NT2/D1 (cell line): Measurements from ENCODE around the gene FOXP1.

ENCODE experiments used
- DNase-seq: peaks from one replicate; pipeline ENCODE4 v3.0.0-alpha.2; 2011; ENCODE audit warnings: low read depth, low spot score
- H3K27me3 ChIP-seq: 2 replicates; pipeline ENCODE4 v1.6.0; 2011; ENCODE audit warnings: mild to moderate bottlenecking; ENCODE audit not compliant: insufficient read length, insufficient read depth
- H3K36me3 ChIP-seq: 2 replicates; pipeline ENCODE4 v1.6.1; 2011; ENCODE audit warnings: mild to moderate bottlenecking, low read length, mixed read lengths; ENCODE audit not compliant: insufficient read depth, insufficient read length
- H3K4me1 ChIP-seq: 2 replicates; pipeline ENCODE4 v1.5.1; 2011; ENCODE audit not compliant: insufficient read depth, insufficient read length
- H3K4me3 ChIP-seq: 2 replicates; pipeline ENCODE4 v1.5.1; 2011; ENCODE audit warnings: low read depth; ENCODE audit not compliant: insufficient read length
- H3K9ac ChIP-seq: 2 replicates; pipeline ENCODE4 v1.6.0; 2011; ENCODE audit warnings: low read depth; ENCODE audit not compliant: insufficient read length
- H3K9me3 ChIP-seq: 2 replicates; pipeline ENCODE4 v1.5.1; 2011; ENCODE audit warnings: mild to moderate bottlenecking, low read length; ENCODE audit not compliant: insufficient read depth
- SUZ12 ChIP-seq: IDR thresholded peaks from 2 replicates; pipeline ENCODE4 v1.6.1; 2011; ENCODE audit not compliant: insufficient read length, insufficient read depth; ENCODE audit errors: extremely low read depth
- YY1 ChIP-seq: IDR thresholded peaks from 2 replicates; pipeline ENCODE4 v1.6.1; 2011; ENCODE audit not compliant: insufficient read length, insufficient read depth
- ZNF274 ChIP-seq: IDR thresholded peaks from 2 replicates; pipeline ENCODE4 v1.6.1; 2011; ENCODE audit warnings: mild to moderate bottlenecking, low read depth, low read length

Gene FOXP1

DNA sequence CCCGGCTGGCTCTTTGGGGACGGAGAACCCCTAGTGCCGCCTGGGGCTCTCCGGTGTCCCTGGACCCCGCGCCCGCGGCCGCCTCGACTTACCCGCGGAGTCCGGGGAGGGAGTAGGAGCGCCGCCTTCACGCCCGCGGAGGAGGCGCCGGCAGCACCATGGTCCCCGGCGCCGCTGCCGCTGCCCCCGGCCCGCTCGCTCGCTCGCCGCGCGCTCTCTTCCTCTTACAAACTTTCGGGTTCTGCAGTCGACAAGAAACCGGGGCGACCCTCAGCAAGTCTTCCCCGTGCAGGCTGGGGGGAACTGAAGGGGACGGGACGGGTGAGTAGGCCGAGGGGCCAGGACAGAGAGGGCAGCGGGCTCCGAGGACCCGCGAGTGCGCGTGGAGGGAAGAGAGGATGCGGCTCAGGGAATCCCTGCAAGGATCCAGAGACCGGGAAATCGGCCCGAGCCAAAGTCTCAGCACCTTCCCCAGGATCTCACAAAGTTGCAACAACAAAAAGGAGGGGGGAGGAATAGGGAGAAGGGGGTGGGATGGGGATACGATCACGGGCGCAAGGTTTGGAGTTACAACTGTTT lies 2.0 kb downstream of the FOXP1 start:
- Histone ChIP-seq H3K9ac (peak overlapping the region; percentile 90), H3K4me1 (no peaks in the 10 kb centered on the region), H3K36me3 (no peaks in the 10 kb centered on the region), H3K9me3 (no peaks in the 10 kb centered on the region), H3K4me3 (peak overlapping the region; percentile 81), H3K27me3 (peaks cover 21% of the 10 kb centered on the region)
- TF ChIP-seq YY1, result no peak
- no peak for TF ChIP-seq SUZ12
- TF ChIP-seq ZNF274, result no peak
- DNase-seq, result peak; percentile 20

DNA sequence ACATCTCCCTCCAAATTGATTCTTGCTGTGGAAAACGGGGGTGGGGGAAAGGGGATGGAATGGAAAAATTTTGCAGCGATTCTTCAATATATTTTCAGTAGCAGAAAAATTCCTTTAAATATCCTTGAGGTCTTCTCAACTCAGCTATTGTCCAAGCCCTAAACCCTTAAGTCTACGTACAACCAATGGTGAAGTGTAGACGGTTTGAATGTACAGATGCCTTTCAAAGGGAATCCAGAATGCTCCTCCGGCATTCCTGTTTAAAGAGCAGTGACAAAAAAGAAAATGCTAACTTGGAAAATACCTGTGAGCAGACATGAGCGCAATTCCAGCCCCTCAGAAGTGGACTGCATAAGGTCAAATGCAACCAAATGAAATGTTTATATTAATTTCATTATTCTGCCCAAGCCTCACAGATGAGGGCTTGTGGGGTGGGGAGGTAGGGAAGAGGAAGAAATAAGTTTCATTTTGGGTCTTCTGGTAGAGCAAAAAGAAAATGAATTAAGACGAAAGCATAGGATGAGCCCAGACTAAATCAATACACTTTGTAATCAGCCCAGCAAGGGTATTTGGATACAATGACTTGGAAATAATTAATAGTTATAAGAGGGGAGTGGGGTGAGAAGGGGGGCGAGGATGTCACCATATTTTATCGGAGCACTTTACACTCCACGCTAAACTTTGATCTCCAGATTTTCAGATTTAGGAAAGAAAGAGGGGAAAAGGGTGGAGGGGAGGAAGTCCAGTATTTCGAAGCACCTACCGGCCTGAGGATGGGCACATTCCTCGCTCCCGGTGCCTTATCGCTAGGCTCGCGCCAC lies 2.7 kb downstream of the FOXP1 start:
- no peak for DNase-seq
- TF ChIP-seq YY1 (no peak), SUZ12 (no peak), ZNF274 (no peak)
- peaks cover 21% of the 10 kb centered on the region for H3K27me3 ChIP-seq

DNA sequence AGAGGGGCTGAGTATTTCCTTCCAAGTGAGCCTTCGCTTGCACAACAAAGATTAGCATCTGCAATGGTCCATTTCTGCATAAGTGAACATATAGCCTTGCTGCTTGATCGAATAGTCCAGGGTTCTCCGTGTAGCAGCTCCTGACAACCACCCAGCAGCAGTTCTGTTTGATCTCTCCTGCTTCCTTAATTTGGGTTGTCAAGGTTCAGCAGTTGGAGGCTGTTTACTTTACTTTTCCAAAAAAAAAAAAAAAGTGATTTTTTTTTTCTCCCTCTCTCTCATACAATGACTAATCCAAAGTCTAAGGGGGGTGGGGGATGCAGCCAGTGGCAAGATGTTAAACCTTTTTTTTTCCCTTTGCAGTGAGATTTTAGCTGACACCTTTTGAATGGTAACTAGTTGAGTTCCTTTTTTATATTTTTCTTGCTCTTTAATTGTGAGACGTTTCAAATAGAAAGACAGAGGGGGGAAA lies 3.6 kb downstream of the FOXP1 start:
- no peaks in the 10 kb centered on the region for H3K36me3 ChIP-seq
- no peak overlapping the region for H3K9ac ChIP-seq

More for the DNA sequence above, 2.7 kb downstream of the FOXP1 start:
- H3K4me1 ChIP-seq, result no peaks in the 10 kb centered on the region
- peak overlapping the region; percentile 81 for H3K4me3 ChIP-seq
- peak overlapping the region; percentile 90 for H3K9ac ChIP-seq
- H3K36me3 ChIP-seq, result no peaks in the 10 kb centered on the region
- no peaks in the 10 kb centered on the region for H3K9me3 ChIP-seq

DNA sequence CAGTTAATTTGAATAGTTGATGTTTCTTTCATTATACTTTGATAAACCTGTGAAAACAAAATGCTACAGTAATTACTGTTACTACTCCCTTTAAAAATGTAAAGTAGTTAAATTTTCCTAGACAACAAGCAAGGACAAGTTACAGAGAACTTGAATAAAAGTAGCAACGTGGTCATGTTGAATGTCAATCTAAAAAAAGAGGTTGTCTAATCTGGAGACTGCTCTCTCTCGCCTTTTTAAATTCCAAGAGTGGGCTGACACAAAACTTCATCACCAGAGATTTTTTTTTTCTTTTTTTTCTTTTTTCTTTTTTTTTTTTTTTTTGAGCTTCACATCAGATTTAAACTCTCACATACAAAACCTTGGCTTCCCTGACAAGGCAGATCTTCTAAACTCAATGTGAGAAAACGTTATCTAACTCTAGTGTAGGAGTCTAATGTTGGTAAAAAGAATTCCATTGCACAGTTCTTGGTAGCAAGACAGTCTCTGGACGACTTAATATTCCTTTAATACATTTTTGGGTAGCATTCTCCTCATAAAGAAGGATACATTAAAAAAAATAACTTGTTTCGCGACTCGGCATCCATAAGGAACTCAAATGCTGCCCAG lies 4.1 kb downstream of the FOXP1 start:
- Histone ChIP-seq H3K4me1 (no peaks in the 10 kb centered on the region), H3K36me3 (no peaks in the 10 kb centered on the region), H3K27me3 (peaks cover 21% of the 10 kb centered on the region), H3K9me3 (no peaks in the 10 kb centered on the region), H3K4me3 (no peak overlapping the region), H3K9ac (no peak overlapping the region)
- TF ChIP-seq YY1, result no peak
- TF ChIP-seq ZNF274, result no peak
- no peak for TF ChIP-seq SUZ12
- DNase-seq, result no peak

More for the DNA sequence above, 3.6 kb downstream of the FOXP1 start:
- TF ChIP-seq YY1 (no peak), ZNF274 (no peak), SUZ12 (no peak)
- Histone ChIP-seq H3K27me3 (peaks cover 21% of the 10 kb centered on the region), H3K4me1 (no peaks in the 10 kb centered on the region), H3K4me3 (no peak overlapping the region), H3K9me3 (no peaks in the 10 kb centered on the region)
- peak; percentile 15 for DNase-seq

DNA sequence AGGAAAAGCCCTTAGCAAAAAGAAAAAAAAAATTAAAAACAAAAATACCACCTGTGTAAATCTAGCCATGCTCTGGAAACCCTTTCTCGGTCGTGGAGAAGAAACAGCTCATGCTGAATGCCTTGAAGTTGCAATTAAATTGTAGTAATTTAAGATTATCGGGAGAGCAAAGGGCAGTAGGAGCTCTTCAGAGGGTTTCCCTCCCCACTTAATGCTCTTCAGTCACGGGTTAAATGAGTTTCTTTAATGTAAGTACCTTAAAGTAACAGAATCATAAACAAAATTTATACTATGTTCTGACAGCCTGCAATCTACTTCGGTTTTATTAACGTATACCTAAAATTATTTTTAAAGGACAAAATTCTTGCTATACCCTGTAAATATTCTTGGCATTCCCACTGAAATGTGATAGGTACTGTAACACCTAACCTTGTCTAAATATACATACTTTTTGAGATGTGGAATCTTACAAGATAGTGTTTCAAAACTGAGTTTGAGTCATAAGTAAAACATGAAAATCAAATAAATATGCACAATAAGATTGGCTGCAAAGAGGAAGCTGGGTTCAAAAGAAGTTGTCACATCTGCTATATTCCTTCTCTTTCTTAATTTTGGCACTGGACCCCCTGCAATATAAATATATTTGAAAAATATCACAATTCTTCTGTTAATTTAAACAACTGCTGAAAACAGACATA lies 5.3 kb downstream of the FOXP1 start:
- no peak overlapping the region for H3K4me3 ChIP-seq
- H3K4me1 ChIP-seq, result no peaks in the 10 kb centered on the region
- DNase-seq, result no peak
- no peaks in the 10 kb centered on the region for H3K9me3 ChIP-seq
- no peak overlapping the region for H3K9ac ChIP-seq
- TF ChIP-seq YY1, result no peak
- no peak for TF ChIP-seq ZNF274
- no peak for TF ChIP-seq SUZ12
- peaks cover 21% of the 10 kb centered on the region for H3K27me3 ChIP-seq
- no peaks in the 10 kb centered on the region for H3K36me3 ChIP-seq

DNA sequence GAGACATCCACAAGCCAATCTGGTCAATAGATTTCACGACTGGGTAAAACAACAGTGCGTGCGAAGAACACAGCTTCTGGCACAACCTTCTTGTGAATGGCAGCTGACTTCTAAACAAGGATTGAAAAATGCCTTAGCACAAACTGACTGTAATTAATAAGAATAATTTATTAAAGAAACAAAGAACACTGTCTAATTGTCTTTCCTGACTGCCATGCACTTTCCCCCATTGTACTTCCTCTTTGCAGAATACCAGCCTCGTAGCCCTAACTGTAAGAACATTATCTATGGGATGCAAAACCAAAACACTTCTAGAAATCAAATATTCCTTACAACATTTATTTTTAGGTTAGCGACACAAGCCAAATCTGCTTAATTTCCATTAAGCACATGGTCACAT lies 6.5 kb downstream of the FOXP1 start:
- TF ChIP-seq YY1 (no peak), SUZ12 (no peak), ZNF274 (no peak)
- Histone ChIP-seq H3K27me3 (peaks cover 16% of the 10 kb centered on the region), H3K4me3 (no peak overlapping the region), H3K9me3 (no peaks in the 10 kb centered on the region), H3K36me3 (no peaks in the 10 kb centered on the region), H3K4me1 (no peaks in the 10 kb centered on the region), H3K9ac (no peak overlapping the region)
- DNase-seq, result no peak

DNA sequence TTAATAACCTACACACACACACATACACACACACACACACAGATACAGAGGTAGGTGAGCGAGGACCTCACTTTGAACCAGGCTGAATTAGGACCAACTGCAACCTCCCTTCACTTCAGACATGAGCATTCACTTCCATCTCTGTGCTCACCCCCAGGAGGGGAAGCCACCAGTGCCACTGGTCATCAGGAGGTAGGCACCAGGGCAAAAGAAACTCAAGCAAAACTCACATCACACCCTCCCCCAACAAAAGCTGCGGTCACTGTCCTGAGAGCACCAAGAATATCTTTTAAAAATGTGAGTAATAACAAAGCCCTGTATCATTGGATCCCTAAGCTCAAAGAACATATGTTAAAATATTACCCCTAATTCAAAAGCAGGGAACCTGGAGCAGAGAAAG lies 8.1 kb downstream of the FOXP1 start:
- Histone ChIP-seq H3K4me1 (no peaks in the 10 kb centered on the region), H3K36me3 (no peaks in the 10 kb centered on the region), H3K27me3 (peaks cover 1% of the 10 kb centered on the region), H3K4me3 (no peak overlapping the region), H3K9ac (no peak overlapping the region), H3K9me3 (no peaks in the 10 kb centered on the region)
- no peak for TF ChIP-seq ZNF274
- no peak for TF ChIP-seq YY1
- no peak for TF ChIP-seq SUZ12
- no peak for DNase-seq
